ENCODE measurements around the gene ATG7.

DNA sequence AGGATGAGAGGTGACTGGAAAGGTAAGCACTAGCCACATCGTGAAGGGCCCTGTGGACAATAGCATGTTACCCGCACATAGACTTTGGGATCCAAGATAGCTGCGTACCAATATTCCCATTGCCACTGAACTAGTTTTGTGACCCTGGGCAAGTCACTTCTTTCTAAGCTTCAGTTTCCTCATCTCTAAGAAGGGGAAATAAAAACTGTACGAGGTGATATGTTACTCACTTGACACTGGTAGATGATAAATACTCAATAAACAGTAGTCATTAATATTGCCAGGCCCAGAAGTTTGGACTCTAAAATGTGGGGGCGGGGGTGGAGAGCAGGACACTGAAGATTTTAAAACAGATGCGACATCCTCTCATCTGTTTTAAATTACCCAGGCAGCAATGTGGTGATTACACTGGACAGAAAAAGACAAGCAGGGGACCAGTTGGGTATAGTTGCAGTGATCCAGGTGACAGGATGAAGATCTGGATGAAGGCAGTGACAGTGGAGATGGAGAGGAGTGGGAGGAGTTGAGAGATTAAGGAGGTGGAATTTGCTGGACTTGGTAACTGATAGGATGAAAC, 2.5 kb downstream of the ATG7 start:
- TF ChIP-seq YY1 (IDR thresholded peaks at IDR 0.05; ENCODE audit: insufficient read depth, insufficient read length) (no peak), ZNF274 (IDR thresholded peaks at IDR 0.05; ENCODE audit: low read depth, low read length) (no peak)
